H9 (cell line): ENCODE data around the gene CIT. TPM values are rescaled to one million over a fixed set of nuclear protein-coding genes. Genes with fewer than 3 reads are reported as not detected.

Source experiments
- DNase-seq: peaks from one replicate; pipeline ENCODE4 v3.0.0-alpha.2; 2017
- H2AFZ ChIP-seq: one replicate; pipeline ENCODE4 v1.6.1; 2013; ENCODE audit warnings: mild to moderate bottlenecking, low read length, control low read depth, moderate library complexity
- H2AK5ac ChIP-seq: 2 replicates; pipeline ENCODE4 v1.6.1; 2013; ENCODE audit warnings: low read length, control low read depth, mixed read lengths; ENCODE audit not compliant: insufficient read length
- H2BK120ac ChIP-seq: one replicate; pipeline ENCODE4 v1.6.1; 2013; ENCODE audit warnings: low read depth, mild to moderate bottlenecking, low read length, control low read depth, inconsistent platforms; ENCODE audit not compliant: poor library complexity, severe bottlenecking
- H2BK12ac ChIP-seq: 2 replicates; pipeline ENCODE4 v1.6.1; 2013; ENCODE audit warnings: low read length, control low read depth, mixed read lengths, low read depth; ENCODE audit not compliant: insufficient read length
- H2BK15ac ChIP-seq: 2 replicates; pipeline ENCODE4 v1.6.1; 2013; ENCODE audit warnings: low read depth, low read length, control low read depth
- H2BK20ac ChIP-seq: one replicate; pipeline ENCODE4 v1.6.1; 2013; ENCODE audit warnings: low read depth, mild to moderate bottlenecking, low read length, control low read depth, inconsistent platforms; ENCODE audit not compliant: poor library complexity, severe bottlenecking
- H2BK5ac ChIP-seq: 2 replicates; pipeline ENCODE4 v1.6.1; 2013; ENCODE audit warnings: low read length, control low read depth, mixed read lengths; ENCODE audit not compliant: insufficient read length
- H3K14ac ChIP-seq: 2 replicates; pipeline ENCODE4 v1.6.1; 2013; ENCODE audit warnings: low read length, control low read depth; ENCODE audit not compliant: insufficient read depth
- H3K18ac ChIP-seq: 2 replicates; pipeline ENCODE4 v1.6.1; 2013; ENCODE audit warnings: low read depth, mild to moderate bottlenecking, mixed read lengths, low read length, control low read depth; ENCODE audit not compliant: insufficient read length
- H3K23ac ChIP-seq: 2 replicates; pipeline ENCODE4 v1.6.1; 2013; ENCODE audit warnings: low read length, control low read depth, mixed read lengths, low read depth; ENCODE audit not compliant: insufficient read length
- H3K23me2 ChIP-seq: 2 replicates; pipeline ENCODE4 v1.6.1; 2013; ENCODE audit warnings: low read depth, mild to moderate bottlenecking, mixed read lengths, low read length, control low read depth; ENCODE audit not compliant: insufficient read length, poor library complexity, severe bottlenecking
- H3K27ac ChIP-seq: 2 replicates; pipeline ENCODE4 v1.5.1; 2013; ENCODE audit warnings: low read length, control low read depth, mixed read lengths, low read depth; ENCODE audit not compliant: insufficient read length
- H3K27me3 ChIP-seq: 2 replicates; pipeline ENCODE4 v1.6.1; 2013; ENCODE audit warnings: low read length, control low read depth, inconsistent platforms; ENCODE audit not compliant: insufficient read depth
- H3K4ac ChIP-seq: 2 replicates; pipeline ENCODE4 v1.6.1; 2013; ENCODE audit warnings: low read depth, mild to moderate bottlenecking, control low read depth, inconsistent platforms, low read length, moderate library complexity
- H3K4me1 ChIP-seq: 2 replicates; pipeline ENCODE4 v1.6.1; 2013; ENCODE audit warnings: low read length, control low read depth, inconsistent platforms; ENCODE audit not compliant: insufficient read depth
- H3K4me2 ChIP-seq: 2 replicates; pipeline ENCODE4 v1.6.1; 2013; ENCODE audit warnings: low read length, control low read depth, mixed read lengths; ENCODE audit not compliant: insufficient read length, insufficient read depth
- H3K56ac ChIP-seq: 2 replicates; pipeline ENCODE4 v1.6.1; 2013; ENCODE audit warnings: low read depth, mild to moderate bottlenecking, mixed read lengths, low read length, control low read depth; ENCODE audit not compliant: insufficient read length
- H3K79me1 ChIP-seq: 2 replicates; pipeline ENCODE4 v1.6.1; 2013; ENCODE audit warnings: low read depth, mild to moderate bottlenecking, moderate library complexity, low read length, control low read depth, inconsistent platforms; ENCODE audit not compliant: insufficient read depth, poor library complexity, severe bottlenecking
- H3K79me2 ChIP-seq: 2 replicates; pipeline ENCODE4 v1.6.1; 2013; ENCODE audit warnings: low read length, control low read depth, inconsistent platforms; ENCODE audit not compliant: insufficient read depth
- H3K9ac ChIP-seq: 2 replicates; pipeline ENCODE4 v1.6.1; 2013; ENCODE audit warnings: low read length, control low read depth, mixed read lengths; ENCODE audit not compliant: insufficient read length; ENCODE audit errors: extremely low read depth
- H3K9me3 ChIP-seq: one replicate; pipeline ENCODE4 v1.6.1; 2013; ENCODE audit warnings: low read depth, low read length, inconsistent platforms; ENCODE audit not compliant: control insufficient read depth
- H3T11ph ChIP-seq: one replicate; pipeline ENCODE4 v1.6.1; 2013; ENCODE audit warnings: mild to moderate bottlenecking, low read length, control low read depth, inconsistent platforms
- H4K20me1 ChIP-seq: one replicate; pipeline ENCODE4 v1.6.1; 2013; ENCODE audit not compliant: control insufficient read depth, insufficient read length, insufficient read depth
- H4K5ac ChIP-seq: 2 replicates; pipeline ENCODE4 v1.6.1; 2013; ENCODE audit warnings: low read depth, mild to moderate bottlenecking, mixed read lengths, low read length, control low read depth; ENCODE audit not compliant: insufficient read length
- H4K8ac ChIP-seq: replicated peaks from 2 replicates; pipeline ENCODE4 v1.6.1; 2013; ENCODE audit warnings: low read length, control low read depth, mixed read lengths, low read depth; ENCODE audit not compliant: insufficient read length
- H4K91ac ChIP-seq: 2 replicates; pipeline ENCODE4 v1.6.1; 2013; ENCODE audit warnings: low read depth, mild to moderate bottlenecking, moderate library complexity, mixed read lengths, low read length, control low read depth; ENCODE audit not compliant: insufficient read length
- H3K27ac Mint-ChIP-seq, 3 experiments: 2 replicates in 2 of 3; 3 replicates in 1 of 3; pipeline ENCODE4 v1.8.0; 2020 to 2021; ENCODE audit warnings: mixed read lengths in 3 of 3, mild to moderate bottlenecking in 1 of 3, moderate library complexity in 1 of 3
- H3K27me3 Mint-ChIP-seq: 2 replicates; pipeline ENCODE4 v1.8.0; 2021; ENCODE audit warnings: low read depth, mild to moderate bottlenecking, moderate library complexity, mixed read lengths
- H3K36me3 Mint-ChIP-seq, 3 experiments: 2 replicates in 2 of 3; 3 replicates in 1 of 3; pipeline ENCODE4 v1.8.0; 2020 to 2021; ENCODE audit warnings: low read depth in 3 of 3, mixed read lengths in 3 of 3; ENCODE audit not compliant: insufficient read depth in 1 of 3
- H3K4me1 Mint-ChIP-seq, 2 experiments: 2 replicates each; pipeline ENCODE4 v1.8.0; 2020; ENCODE audit warnings: mixed read lengths in 2 of 2
- H3K4me3 Mint-ChIP-seq, 2 experiments: 2 replicates in 1 of 2; 3 replicates in 1 of 2; pipeline ENCODE4 v1.8.0; 2020 to 2021; ENCODE audit warnings: mild to moderate bottlenecking in 2 of 2, mixed read lengths in 2 of 2, moderate library complexity in 1 of 2
- H3K9me3 Mint-ChIP-seq, 2 experiments: 2 replicates in 1 of 2; 3 replicates in 1 of 2; pipeline ENCODE4 v1.8.0; 2020; ENCODE audit warnings: mild to moderate bottlenecking in 2 of 2, mixed read lengths in 2 of 2, moderate library complexity in 1 of 2
- WGBS: extraction: QIAGEN DNeasy Blood & Tissue Kit; methylation state at CpG from one replicate; pipeline ENCODE4 v1.1.7; 2013; ENCODE audit warnings: missing lambda C conversion rate, low lambda C conversion rate, mixed read lengths; ENCODE audit not compliant: insufficient read length; ENCODE audit errors: extremely low coverage; 5-methylcytosine and 5-hydroxymethylcytosine counted together
- total RNA-seq: library from RNA; stranded (reverse); gene quantifications from 2 replicates; pipeline ENCODE4 v1.2.1, GENCODE V29; 2021
- TF ChIP-seq, protein P1 (sequence below): fragments of 200-600 bp; sonication (generic); conservative IDR thresholded peaks from 3 replicates; pipeline ENCODE4 v1.8.0; 2021; ENCODE audit warnings: antibody characterized with exemption, mild to moderate bottlenecking

Gene CIT
- total RNA-seq, 1 experiment from 2014 or later: 55.3 TPM

DNA sequence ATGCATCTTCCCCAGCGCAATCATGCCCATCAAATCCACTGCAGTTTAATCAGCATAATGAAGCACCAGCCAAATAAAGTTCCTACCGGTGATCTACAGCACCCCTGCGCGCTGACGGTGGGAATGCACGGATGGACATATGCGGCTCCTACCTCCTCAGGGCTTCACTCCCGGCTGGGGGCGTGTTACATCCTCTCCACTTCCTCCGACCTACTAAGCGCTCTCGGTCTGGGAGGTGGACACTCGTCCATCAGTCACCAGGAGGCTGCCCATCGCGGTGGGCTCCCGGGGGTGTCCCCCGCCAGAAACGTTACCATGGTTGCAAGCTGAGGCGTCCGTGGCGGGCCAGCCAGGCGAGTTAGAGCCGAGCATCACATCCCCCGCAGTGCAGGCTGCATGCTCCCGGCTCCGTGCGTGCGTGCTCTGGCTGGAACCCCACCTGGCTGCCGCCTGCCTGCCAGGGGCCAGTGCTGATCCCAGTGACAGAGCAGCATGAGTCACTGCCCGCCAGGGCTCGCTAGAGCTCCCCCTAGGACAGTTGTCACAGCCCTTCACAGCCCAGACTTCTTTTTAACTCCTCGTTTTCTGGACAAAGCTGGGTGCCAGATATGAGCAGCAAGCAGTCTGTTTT, 73.0 kb downstream of the CIT start:
- H2AFZ ChIP-seq: no peak overlapping the region
- H3K14ac ChIP-seq: no peak overlapping the region

More for the DNA sequence above, 73.0 kb downstream of the CIT start:
- Histone ChIP-seq H2BK5ac (no peak overlapping the region), H3K27ac (no peak overlapping the region), H2BK20ac (no peak overlapping the region), H3K4me1 (peaks cover 4% of the 10 kb centered on the region; the same call in 1 of the 2 replicates), H4K20me1 (no peaks in the 10 kb centered on the region), H3K4me2 (peak overlapping the region; percentile 18), H3K23me2 (peaks cover 6% of the 10 kb centered on the region), H3K79me2 (no peaks in the 10 kb centered on the region), H2BK120ac (no peak overlapping the region), H3K27me3 (no peaks in the 10 kb centered on the region), H4K8ac (no peak overlapping the region), H2AK5ac (no peak overlapping the region), H2BK12ac (no peak overlapping the region), H4K91ac (no peak overlapping the region), H3K79me1 (no peaks in the 10 kb centered on the region), H3K56ac (no peak overlapping the region), H3K9ac (no peak overlapping the region), H3K18ac (no peak overlapping the region), H3K4ac (no peak overlapping the region), H2BK15ac (no peak overlapping the region), H3T11ph (no peak overlapping the region), H3K23ac (no peak overlapping the region), H3K9me3 (no peaks in the 10 kb centered on the region), H4K5ac (no peak overlapping the region)
- Mint-ChIP-seq H3K36me3 (peaks cover 24 to 38% (median 34%) of the 10 kb centered on the region in 3 experiments), H3K4me1 (peaks cover 22 to 27% of the 10 kb centered on the region in 2 experiments), H3K9me3 (peaks cover 10 to 17% of the 10 kb centered on the region in 2 experiments; a peak in 3 of 5 replicates), H3K27ac (peak overlapping the region; percentile 36 to 82 (median 45); a peak in 3 of 7 replicates), H3K27me3 (no peaks in the 10 kb centered on the region), H3K4me3 (peak overlapping the region; percentile 62 to 67)
- TF ChIP-seq, protein P1, sequence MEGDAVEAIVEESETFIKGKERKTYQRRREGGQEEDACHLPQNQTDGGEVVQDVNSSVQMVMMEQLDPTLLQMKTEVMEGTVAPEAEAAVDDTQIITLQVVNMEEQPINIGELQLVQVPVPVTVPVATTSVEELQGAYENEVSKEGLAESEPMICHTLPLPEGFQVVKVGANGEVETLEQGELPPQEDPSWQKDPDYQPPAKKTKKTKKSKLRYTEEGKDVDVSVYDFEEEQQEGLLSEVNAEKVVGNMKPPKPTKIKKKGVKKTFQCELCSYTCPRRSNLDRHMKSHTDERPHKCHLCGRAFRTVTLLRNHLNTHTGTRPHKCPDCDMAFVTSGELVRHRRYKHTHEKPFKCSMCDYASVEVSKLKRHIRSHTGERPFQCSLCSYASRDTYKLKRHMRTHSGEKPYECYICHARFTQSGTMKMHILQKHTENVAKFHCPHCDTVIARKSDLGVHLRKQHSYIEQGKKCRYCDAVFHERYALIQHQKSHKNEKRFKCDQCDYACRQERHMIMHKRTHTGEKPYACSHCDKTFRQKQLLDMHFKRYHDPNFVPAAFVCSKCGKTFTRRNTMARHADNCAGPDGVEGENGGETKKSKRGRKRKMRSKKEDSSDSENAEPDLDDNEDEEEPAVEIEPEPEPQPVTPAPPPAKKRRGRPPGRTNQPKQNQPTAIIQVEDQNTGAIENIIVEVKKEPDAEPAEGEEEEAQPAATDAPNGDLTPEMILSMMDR: peak; percentile 72
- peak; percentile 93 for DNase-seq
- WGBS: no CpG with 5 or more reads among the region's 32 CpGs
